ENCODE measurements around the gene MYO10. TPM values are rescaled to one million over a fixed set of nuclear protein-coding genes. Genes with fewer than 3 reads are reported as not detected.

MYO10 gene
- total and polyA plus RNA-seq, 2 experiments from 2014 or later, result 119 to 276 TPM

GRCh38 chr5:16626696-16627264 lies 309.3 kb downstream of the MYO10 start:
- Histone ChIP-seq H3K36me3 (ENCODE audit: insufficient read depth) (no peaks in the 10 kb centered on the region), H3K4me2 (no peak overlapping the region), H3K27ac (ENCODE audit: low read depth) (no peak overlapping the region), H4K20me1 (replicated peaks; ENCODE audit: insufficient read depth) (no peaks in the 10 kb centered on the region), H3F3A (replicated peaks; ENCODE audit: low read depth) (no peaks in the 10 kb centered on the region), H3K27me3 (ENCODE audit: insufficient read depth) (no peaks in the 10 kb centered on the region), H3K4me3 (no peak overlapping the region), H3K79me2 (replicated peaks; ENCODE audit: insufficient read depth) (no peaks in the 10 kb centered on the region), H3K4me1 (ENCODE audit: insufficient read depth) (peaks cover 6% of the 10 kb centered on the region), H3K9me2 (ENCODE audit: insufficient read depth) (no peaks in the 10 kb centered on the region), H2AFZ (no peak overlapping the region; the same call in 1 of the 2 replicates)
- Mint-ChIP-seq H3K4me3 (no peak overlapping the region), H3K4me1 (0 out of 3 replicates have a peak, but pooled peaks cover under 1% of the 10 kb centered on the region), H3K27me3 (ENCODE audit: insufficient read depth, low read depth, poor library complexity) (no peaks in the 10 kb centered on the region), H3K9me3 (no peaks in the 10 kb centered on the region; the same call in 2 of the 3 replicates), H3K27ac (no peak overlapping the region), H3K36me3 (ENCODE audit: low read depth) (no peaks in the 10 kb centered on the region)
- ATAC-seq (no peak), DNase-seq (ENCODE audit: low spot score) (no peak)
- no peak for TF ChIP-seq STAT1 (IDR thresholded peaks at IDR 0.05; ENCODE audit: unreplicated experiment)
- TF ChIP-seq CREB1 (CRISPR knock-in tag; IDR thresholded peaks at IDR 0.05; ENCODE audit: low read depth), result no peak
- no peak for TF ChIP-seq NANOG (IDR thresholded peaks at IDR 0.05; ENCODE audit: borderline replicate concordance)
- no peak for TF ChIP-seq ETS1 (IDR thresholded peaks at IDR 0.05)
- no peak for TF ChIP-seq ZNF331 (CRISPR knock-in tag; IDR thresholded peaks at IDR 0.05; ENCODE audit: low read depth)
- no peak for TF ChIP-seq ZNF462 (CRISPR knock-in tag; IDR thresholded peaks at IDR 0.05)

All from GM23338 (cell line).